IMR-90 (cell line): ENCODE results near the gene CBY1. TPM values are rescaled to one million over a fixed set of nuclear protein-coding genes. Genes with fewer than 3 reads are reported as not detected.

Source experiments
- ATAC-seq: fragments of 200-7000 bp; cut with Tn5 transposase; 2 replicates; pipeline ENCODE4 v1.9.1; 2020; ENCODE audit warnings: low read depth, mild to moderate bottlenecking, moderate library complexity
- BruUV-seq: library from RNA; stranded (reverse); fragments of 400-500 nt; replicated peaks from 2 replicates; lab custom pipeline; 2021; lab: Mats Ljungman, UMichigan
- CTCF ChIA-PET: fragments of 300-600 bp; formaldehyde crosslinking; extraction: SDS; loops from one replicate; lab custom pipeline; 2021; ENCODE audit warnings: antibody characterized with exemption; lab: Yijun Ruan, JAX
- POLR2A ChIA-PET: fragments of 300-600 bp; sonication (Branson Sonifier 250); formaldehyde crosslinking; loops from one replicate; lab custom pipeline; 2022; ENCODE audit warnings: antibody characterized with exemption; ENCODE audit not compliant: unreplicated experiment; lab: Charles Lee
- DNase-seq: peaks from one replicate; pipeline ENCODE4 v3.0.0; 2013
- H2AFZ ChIP-seq: replicated peaks from 2 replicates; pipeline ENCODE3; 2013; ENCODE audit warnings: low read length, mild to moderate bottlenecking; ENCODE audit not compliant: poor library complexity
- H2AK5ac ChIP-seq: 2 replicates; pipeline ENCODE4 v1.6.1; 2013; ENCODE audit warnings: low read depth, low read length, inconsistent platforms
- H2AK9ac ChIP-seq: replicated peaks from 2 replicates; pipeline ENCODE3; 2013; ENCODE audit warnings: mild to moderate bottlenecking, low read depth, low read length, moderate library complexity; ENCODE audit not compliant: poor library complexity
- H2BK120ac ChIP-seq: 2 replicates; pipeline ENCODE4 v1.6.1; 2013; ENCODE audit warnings: low read depth, low read length, inconsistent platforms
- H2BK15ac ChIP-seq: 3 replicates; pipeline ENCODE4 v1.6.1; 2013; ENCODE audit warnings: low read depth, low read length, inconsistent platforms
- H2BK20ac ChIP-seq: 2 replicates; pipeline ENCODE4 v1.6.1; 2013; ENCODE audit warnings: low read depth, mild to moderate bottlenecking, inconsistent platforms, low read length, moderate library complexity
- H2BK5ac ChIP-seq: 2 replicates; pipeline ENCODE4 v1.6.1; 2013; ENCODE audit warnings: mild to moderate bottlenecking, low read depth, low read length, inconsistent platforms; ENCODE audit not compliant: poor library complexity, severe bottlenecking
- H3K14ac ChIP-seq: replicated peaks from 2 replicates; pipeline ENCODE4 v1.6.1; 2013; ENCODE audit warnings: low read depth, low read length, inconsistent platforms
- H3K18ac ChIP-seq: 2 replicates; pipeline ENCODE4 v1.6.1; 2013; ENCODE audit warnings: low read depth, low read length, control low read depth
- H3K23ac ChIP-seq: 2 replicates; pipeline ENCODE4 v1.6.1; 2013; ENCODE audit warnings: low read depth, low read length, inconsistent platforms
- H3K27ac ChIP-seq: 2 replicates; pipeline ENCODE4 v1.5.1; 2013; ENCODE audit warnings: mild to moderate bottlenecking, control low read depth, low read length; ENCODE audit not compliant: insufficient read depth
- H3K27me3 ChIP-seq: 2 replicates; pipeline ENCODE4 v1.6.1; 2013; ENCODE audit warnings: low read length; ENCODE audit not compliant: control insufficient read depth, insufficient read depth
- H3K36me3 ChIP-seq: 2 replicates; pipeline ENCODE4 v1.6.1; 2013; ENCODE audit warnings: low read length, mixed read lengths; ENCODE audit not compliant: control insufficient read depth, insufficient read depth
- H3K4ac ChIP-seq: 2 replicates; pipeline ENCODE4 v1.6.1; 2013; ENCODE audit warnings: low read depth, low read length, inconsistent platforms
- H3K4me1 ChIP-seq: 2 replicates; pipeline ENCODE4 v1.6.1; 2013; ENCODE audit warnings: low read length, mixed read lengths; ENCODE audit not compliant: control insufficient read depth, insufficient read depth
- H3K4me2 ChIP-seq: 2 replicates; pipeline ENCODE4 v1.6.1; 2013; ENCODE audit warnings: low read depth, mild to moderate bottlenecking, control low read depth, low read length, moderate library complexity
- H3K4me3 ChIP-seq: 2 replicates; pipeline ENCODE4 v1.5.1; 2013; ENCODE audit warnings: low read depth, mild to moderate bottlenecking, control low read depth, low read length, moderate library complexity; ENCODE audit not compliant: insufficient read depth
- H3K56ac ChIP-seq: 2 replicates; pipeline ENCODE4 v1.6.1; 2013; ENCODE audit warnings: low read length, inconsistent platforms; ENCODE audit not compliant: insufficient read depth; ENCODE audit errors: extremely low read depth
- H3K79me1 ChIP-seq, 2 experiments: 2 replicates each; pipeline ENCODE4 v1.6.1; 2013; ENCODE audit warnings: low read length in 2 of 2, inconsistent platforms in 1 of 2, low read depth in 1 of 2
- H3K9ac ChIP-seq: 2 replicates; pipeline ENCODE4 v1.6.1; 2013; ENCODE audit warnings: low read depth, low read length, control low read depth
- H3K9me1 ChIP-seq: 2 replicates; pipeline ENCODE4 v1.6.1; 2013; ENCODE audit warnings: low read length, inconsistent platforms; ENCODE audit not compliant: insufficient read depth
- H3K9me3 ChIP-seq: 2 replicates; pipeline ENCODE4 v1.6.1; 2013; ENCODE audit warnings: low read length; ENCODE audit not compliant: control insufficient read depth, insufficient read depth
- H4K20me1 ChIP-seq: 2 replicates; pipeline ENCODE4 v1.6.1; 2013; ENCODE audit warnings: low read length, inconsistent platforms; ENCODE audit not compliant: insufficient read depth
- H4K5ac ChIP-seq: 2 replicates; pipeline ENCODE4 v1.6.1; 2013; ENCODE audit warnings: mild to moderate bottlenecking, low read depth, low read length, control low read depth
- H4K8ac ChIP-seq, 2 experiments: 2 replicates each; pipeline ENCODE4 v1.6.1; 2013; ENCODE audit warnings: low read depth in 2 of 2, low read length in 2 of 2, control low read depth in 1 of 2, inconsistent platforms in 1 of 2
- H4K91ac ChIP-seq: 2 replicates; pipeline ENCODE4 v1.6.1; 2013; ENCODE audit warnings: low read depth, low read length, inconsistent platforms; ENCODE audit not compliant: insufficient read depth
- MAFK ChIP-seq: IDR thresholded peaks from 2 replicates; pipeline ENCODE4 v1.6.1; 2012; ENCODE audit warnings: low read depth, low read length, improper control_type of control experiment
- RCOR1 ChIP-seq: IDR thresholded peaks from 2 replicates; pipeline ENCODE4 v1.6.1; 2012; ENCODE audit warnings: mild to moderate bottlenecking, low read length, improper control_type of control experiment; ENCODE audit not compliant: insufficient replicate concordance
- WGBS, 2 experiments: methylation state at CpG; one replicate each; pipeline versions ENCODE4 v1.1.5 to v1.1.7; 2013; ENCODE audit warnings: missing lambda C conversion rate in 2 of 2; ENCODE audit not compliant: insufficient read length in 1 of 2; ENCODE audit errors: extremely low coverage in 2 of 2; 5-methylcytosine and 5-hydroxymethylcytosine counted together
- dilution Hi-C: fragments of 300-500 bp; cut with HindIII; formaldehyde crosslinking; loops from one replicate; pipeline ENCODE4 v1.14.3; 2018; ENCODE audit warnings: low sequenced_read_pairs; ENCODE audit not compliant: unreplicated experiment
- in situ Hi-C: fragments of 300-500 bp; cut with MboI; formaldehyde crosslinking; loops from 3 replicates; pipeline ENCODE4 v1.14.3; 2019; ENCODE audit warnings: low sequenced_read_pairs, inconsistent platforms, mixed read lengths
- intact Hi-C: fragments of 100-400 bp; cut with micrococcal nuclease; formaldehyde crosslinking; loops from 2 replicates; pipeline ENCODE4 v1.10.0; 2022
- polyA plus RNA-seq, 3 experiments: library from polyadenylated mRNA; depleted of rRNA; stranded (reverse); fragments of >200 nt; gene quantifications; 2 replicates each; pipeline ENCODE4 v1.2.3, GENCODE V29; 2012; ENCODE audit warnings: low replicate concordance in 1 of 3
- total RNA-seq: library from RNA; depleted of rRNA; stranded (reverse); fragments of >200 nt; gene quantifications from 2 replicates; pipeline ENCODE4 v1.2.3, GENCODE V29; 2012

Gene CBY1
- total and polyA plus RNA-seq, 2 of the 4 experiments (the other 2 are of a cell fraction): 13.8 to 30.0 TPM

GRCh38 chr22:38629108-38629507 is 27.3 kb upstream of the CBY1 start:
- Histone ChIP-seq H3K9ac (no peak overlapping the region), H3K9me1 (no peaks in the 10 kb centered on the region), H3K4me1 (no peaks in the 10 kb centered on the region), H3K4ac (no peak overlapping the region), H2BK5ac (no peak overlapping the region), H3K18ac (no peak overlapping the region), H3K27ac (no peak overlapping the region), H2AK5ac (no peak overlapping the region), H3K79me1 (no peaks in the 10 kb centered on the region), H3K23ac (no peak overlapping the region), H2BK120ac (no peak overlapping the region), H2BK20ac (no peak overlapping the region), H3K56ac (no peak overlapping the region), H2AK9ac (no peak overlapping the region), H3K4me2 (no peak overlapping the region), H2AFZ (no peak overlapping the region), H4K8ac (no peak overlapping the region), H3K14ac (no peak overlapping the region), H4K5ac (no peak overlapping the region), H4K20me1 (no peaks in the 10 kb centered on the region), H3K27me3 (no peaks in the 10 kb centered on the region), H3K4me3 (no peak overlapping the region), H4K91ac (no peak overlapping the region), H3K9me3 (no peaks in the 10 kb centered on the region), H3K36me3 (no peaks in the 10 kb centered on the region), H2BK15ac (no peak overlapping the region)
- BruUV-seq: no TSS peak
- no CpG with 5 or more reads among the region's 4 CpGs for WGBS, 2 experiments
- TF ChIP-seq RCOR1 (no peak), MAFK (peak; percentile 90)
- intact Hi-C loops (no loop called here), in situ Hi-C loops (no loop called here), dilution Hi-C loops (no loop called here)
- ChIA-PET POLR2A (no interaction called here), CTCF (no interaction called here)
- DNase-seq (no peak), ATAC-seq (no peak)
